Mesenchymal stem cell (in vitro differentiated cells and primary cell): Measurements from ENCODE around the gene SPATA25.
A peak's percentile ranks its signal among the peaks of the same experiment; 100 is the strongest.
"Not testable (repeated sequence)": the region's sequence is repeated elsewhere in the genome, so short reads cannot be mapped to it uniquely, and the experiment has no call there.

Source experiments
- DNase-seq: peaks from one replicate; pipeline ENCODE4 v3.0.0-alpha.2; 2013
- H2AFZ ChIP-seq: one replicate; pipeline ENCODE4 v1.6.1; 2013; ENCODE audit warnings: low read depth, mild to moderate bottlenecking, control low read depth, inconsistent platforms, low read length, moderate library complexity
- H2AK5ac ChIP-seq: 2 replicates; pipeline ENCODE4 v1.6.1; 2013; ENCODE audit warnings: low read length, moderate library complexity, mild to moderate bottlenecking, inconsistent platforms; ENCODE audit not compliant: severe bottlenecking
- H2BK120ac ChIP-seq: one replicate; pipeline ENCODE4 v1.6.1; 2013; ENCODE audit warnings: low read depth, mild to moderate bottlenecking, inconsistent platforms, low read length, moderate library complexity
- H2BK12ac ChIP-seq, 2 experiments: one replicate each; pipeline ENCODE4 v1.6.1; 2013; ENCODE audit warnings: inconsistent platforms in 2 of 2, low read length in 2 of 2, mild to moderate bottlenecking in 2 of 2, moderate library complexity in 2 of 2, control low read depth in 1 of 2
- H2BK15ac ChIP-seq: one replicate; pipeline ENCODE4 v1.6.1; 2013; ENCODE audit warnings: mild to moderate bottlenecking, low read depth, inconsistent platforms; ENCODE audit not compliant: poor library complexity, severe bottlenecking
- H2BK5ac ChIP-seq: 2 replicates; pipeline ENCODE4 v1.6.1; 2013; ENCODE audit warnings: low read depth, mild to moderate bottlenecking, low read length, control low read depth, inconsistent platforms; ENCODE audit not compliant: poor library complexity, severe bottlenecking
- H3K14ac ChIP-seq, 2 experiments: one replicate each; pipeline ENCODE4 v1.6.1; 2013; ENCODE audit warnings: inconsistent platforms in 2 of 2, low read length in 2 of 2, control low read depth in 1 of 2, mild to moderate bottlenecking in 1 of 2, moderate library complexity in 1 of 2
- H3K18ac ChIP-seq, 2 experiments: one replicate each; pipeline ENCODE4 v1.6.1; 2013; ENCODE audit warnings: inconsistent platforms in 2 of 2, low read length in 2 of 2, control low read depth in 1 of 2, low read depth in 1 of 2, mild to moderate bottlenecking in 1 of 2
- H3K23ac ChIP-seq, 2 experiments: one replicate each; pipeline ENCODE4 v1.6.1; 2013; ENCODE audit warnings: inconsistent platforms in 2 of 2, low read length in 2 of 2, mild to moderate bottlenecking in 2 of 2, moderate library complexity in 2 of 2, control low read depth in 1 of 2
- H3K27ac ChIP-seq: 2 replicates; pipeline ENCODE4 v1.5.1; 2013; ENCODE audit warnings: mild to moderate bottlenecking, moderate library complexity, low read length, control low read depth, inconsistent platforms; ENCODE audit not compliant: poor library complexity, severe bottlenecking
- H3K27me3 ChIP-seq, 2 experiments: 2 replicates each; pipeline versions ENCODE4 v1.6.1 to v1.7.0; 2013; ENCODE audit warnings: low read length in 2 of 2, mild to moderate bottlenecking in 2 of 2, moderate library complexity in 2 of 2, control low read depth in 1 of 2, inconsistent platforms in 1 of 2; ENCODE audit not compliant: control insufficient read depth in 1 of 2, insufficient read depth in 1 of 2
- H3K36me3 ChIP-seq, 2 experiments: 2 replicates each; pipeline versions ENCODE4 v1.6.1 to v1.7.0; 2013; ENCODE audit warnings: low read length in 2 of 2, control low read depth in 1 of 2, inconsistent platforms in 1 of 2, low read depth in 1 of 2, mild to moderate bottlenecking in 1 of 2; ENCODE audit not compliant: insufficient read depth in 2 of 2, control insufficient read depth in 1 of 2
- H3K4ac ChIP-seq, 2 experiments: one replicate each; pipeline ENCODE4 v1.6.1; 2013; ENCODE audit warnings: inconsistent platforms in 2 of 2, low read length in 2 of 2, mild to moderate bottlenecking in 2 of 2, moderate library complexity in 2 of 2, control low read depth in 1 of 2, low read depth in 1 of 2
- H3K4me1 ChIP-seq: 2 replicates; pipeline ENCODE4 v1.6.1; 2013; ENCODE audit warnings: low read depth, low read length, control low read depth; ENCODE audit not compliant: control insufficient read depth, insufficient read depth
- H3K4me2 ChIP-seq: 2 replicates; pipeline ENCODE4 v1.6.1; 2013; ENCODE audit warnings: low read length, mild to moderate bottlenecking, inconsistent platforms; ENCODE audit not compliant: poor library complexity, severe bottlenecking
- H3K4me3 ChIP-seq, 2 experiments: 2 replicates each; pipeline versions ENCODE4 v1.5.1 to v1.7.0; 2013; ENCODE audit warnings: low read length in 2 of 2, mild to moderate bottlenecking in 2 of 2, control low read depth in 1 of 2, low read depth in 1 of 2; ENCODE audit not compliant: insufficient read depth in 1 of 2
- H3K79me1 ChIP-seq: replicated peaks from 2 replicates; pipeline ENCODE4 v1.6.1; 2013; ENCODE audit warnings: mild to moderate bottlenecking, control low read depth, low read length, inconsistent platforms; ENCODE audit not compliant: poor library complexity, severe bottlenecking
- H3K9ac ChIP-seq: 2 replicates; pipeline ENCODE4 v1.7.0; 2013; ENCODE audit warnings: mild to moderate bottlenecking, low read length, moderate library complexity
- H3K9me3 ChIP-seq: 2 replicates; pipeline ENCODE4 v1.7.0; 2013; ENCODE audit warnings: mild to moderate bottlenecking, low read length; ENCODE audit not compliant: control insufficient read depth
- H4K8ac ChIP-seq: one replicate; pipeline ENCODE4 v1.6.1; 2013; ENCODE audit warnings: inconsistent platforms, mild to moderate bottlenecking, low read length, moderate library complexity
- H4K91ac ChIP-seq: one replicate; pipeline ENCODE4 v1.6.1; 2013; ENCODE audit warnings: mild to moderate bottlenecking, low read length, inconsistent platforms
- WGBS: methylation state at CpG from one replicate; pipeline ENCODE4 v1.1.7; 2013; ENCODE audit warnings: mixed read lengths; 5-methylcytosine and 5-hydroxymethylcytosine counted together

Gene SPATA25

GRCh38 chr20:45905505-45906079, 18.2 kb upstream of the SPATA25 start:
- Histone ChIP-seq H2BK120ac (no peak overlapping the region), H4K8ac (no peak overlapping the region), H3K27me3 (no peaks in the 10 kb centered on the region), H3K4me1 (peaks cover 15% of the 10 kb centered on the region), H2AK5ac (no peak overlapping the region), H3K4me2 (no peak overlapping the region), H3K79me1 (peaks cover 9% of the 10 kb centered on the region), H2BK12ac (no peak overlapping the region), H2BK15ac (no peak overlapping the region), H4K91ac (no peak overlapping the region), H3K36me3 (peaks cover 47 to 57% of the 10 kb centered on the region in 2 experiments), H2BK5ac (no peak overlapping the region), H3K27ac (no peak overlapping the region), H2AFZ (no peak overlapping the region), H3K23ac (no peak overlapping the region), H3K9ac (no peak overlapping the region), H3K14ac (no peak overlapping the region), H3K4ac (no peak overlapping the region), H3K18ac (no peak overlapping the region), H3K9me3 (no peaks in the 10 kb centered on the region), H3K4me3 (no peak overlapping the region)
- 93% methylated on average over 8 of the region's 8 CpGs for WGBS
- no peak for DNase-seq

GRCh38 chr20:45904583-45905504, 17.4 kb upstream of the SPATA25 start:
- no peak overlapping the region for H2BK120ac ChIP-seq
- H3K9ac ChIP-seq: no peak overlapping the region
- no peak overlapping the region for H2BK15ac ChIP-seq
- 93% methylated on average over 13 of the region's 16 CpGs for WGBS
- H3K14ac ChIP-seq: no peak overlapping the region
- no peak overlapping the region for H3K27ac ChIP-seq
- no peak overlapping the region for H2BK5ac ChIP-seq
- H3K23ac ChIP-seq: no peak overlapping the region
- H2BK12ac ChIP-seq: no peak overlapping the region
- peaks cover 13% of the 10 kb centered on the region for H3K4me1 ChIP-seq
- H2AK5ac ChIP-seq: no peak overlapping the region
- no peak overlapping the region for H3K4me2 ChIP-seq
- no peak overlapping the region for H4K91ac ChIP-seq
- no peak overlapping the region for H3K4me3 ChIP-seq
- no peak overlapping the region for H4K8ac ChIP-seq
- H3K4ac ChIP-seq: no peak overlapping the region
- peaks cover 49 to 61% of the 10 kb centered on the region in 2 experiments for H3K36me3 ChIP-seq
- no peak overlapping the region for H3K18ac ChIP-seq
- peaks cover 6% of the 10 kb centered on the region for H3K79me1 ChIP-seq
- no peak overlapping the region for H2AFZ ChIP-seq
- H3K27me3 ChIP-seq: no peaks in the 10 kb centered on the region
- H3K9me3 ChIP-seq: no peaks in the 10 kb centered on the region
- no peak for DNase-seq

- Histone ChIP-seq H3K79me1 (peaks cover 2% of the 10 kb centered on the region), H3K14ac (no peak overlapping the region), H3K4me3 (no peak overlapping the region), H3K9ac (no peak overlapping the region), H2BK5ac (no peak overlapping the region), H4K8ac (no peak overlapping the region), H3K36me3 (peaks cover 58 to 67% of the 10 kb centered on the region in 2 experiments), H2BK15ac (no peak overlapping the region), H2BK120ac (no peak overlapping the region), H3K9me3 (no peaks in the 10 kb centered on the region), H3K27ac (no peak overlapping the region), H3K4me1 (peaks cover 8% of the 10 kb centered on the region), H2AK5ac (no peak overlapping the region), H3K4ac (no peak overlapping the region), H2BK12ac (no peak overlapping the region), H2AFZ (no peak overlapping the region), H4K91ac (peak overlapping the region; percentile 14), H3K4me2 (no peak overlapping the region), H3K18ac (no peak overlapping the region), H3K27me3 (no peaks in the 10 kb centered on the region), H3K23ac (no peak overlapping the region)
- 97% methylated on average over 13 of the region's 14 CpGs for WGBS
- DNase-seq: no peak
Measured at GRCh38 chr20:45902199-45902701, 14.8 kb upstream of the SPATA25 start.

GRCh38 chr20:45901332-45901731, 13.9 kb upstream of the SPATA25 start:
- not testable (repeated sequence) for H2AK5ac ChIP-seq, H2BK12ac ChIP-seq, H3K14ac ChIP-seq, H3K9ac ChIP-seq, H3K79me1 ChIP-seq, H2AFZ ChIP-seq, H3K27ac ChIP-seq, H3K4ac ChIP-seq, H4K91ac ChIP-seq, H3K4me2 ChIP-seq, H3K23ac ChIP-seq, H3K4me1 ChIP-seq, H3K4me3 ChIP-seq, H3K27me3 ChIP-seq, H2BK120ac ChIP-seq, H2BK15ac ChIP-seq, DNase-seq, H2BK5ac ChIP-seq, H4K8ac ChIP-seq, H3K9me3 ChIP-seq, H3K18ac ChIP-seq
- peaks cover 62 to 74% of the 10 kb centered on the region in 2 experiments for H3K36me3 ChIP-seq
- 97% methylated on average over 6 of the region's 6 CpGs for WGBS
